Fibroblast of the conjunctiva (primary cell): ENCODE measurements around the gene TIMM10.

Experiments used
- DNase-seq: peaks from one replicate; pipeline ENCODE4 v3.0.0-alpha.2; 2010; ENCODE audit warnings: low read depth

The TIMM10 gene

GRCh38 chr11:57482782-57483561 is 47.6 kb downstream of the TIMM10 start:
- DNase-seq: no peak

- no peak for DNase-seq
Observed at GRCh38 chr11:57481915-57482781, 48.4 kb downstream of the TIMM10 start.

- DNase-seq: no peak
Observed at GRCh38 chr11:57481315-57481714, 49.2 kb downstream of the TIMM10 start.

- DNase-seq: no peak
Observed at GRCh38 chr11:57480409-57481137, 50.0 kb downstream of the TIMM10 start.

GRCh38 chr11:57479911-57480310 is 50.6 kb downstream of the TIMM10 start:
- DNase-seq: no peak

GRCh38 chr11:57479021-57479663 is 51.4 kb downstream of the TIMM10 start:
- no peak for DNase-seq
